Measurements from ENCODE around the gene GPRC5B.

GRCh38 chr16:19890901-19891300 lies 6.3 kb upstream of the GPRC5B start:
- no peak for TF ChIP-seq CTCF (IDR thresholded peaks at IDR 0.05; ENCODE audit: low read length)
- TF ChIP-seq EZH2 (optimal IDR thresholded peaks at IDR 0.05; ENCODE audit: low read depth, low read length), result no peak
- no peak for TF ChIP-seq EZH2phosphoT487 (IDR thresholded peaks at IDR 0.05; ENCODE audit: low read length)
